GM03348 (cell line): ENCODE results near the gene SLC22A12.
"Not testable (repeated sequence)": the region's sequence is repeated elsewhere in the genome, so short reads cannot be mapped to it uniquely, and the experiment has no call there.

Experiments
- DNase-seq: peaks from one replicate; pipeline ENCODE4 v3.0.0; 2012; ENCODE audit warnings: low spot score

SLC22A12 gene

GRCh38 chr11:64588701-64589100 lies 2.3 kb upstream of the SLC22A12 start:
- no peak for DNase-seq

- DNase-seq: no peak
Measured at GRCh38 chr11:64591257-64592233, 525 bp downstream of the SLC22A12 start.

GRCh38 chr11:64592234-64592615 lies 1.2 kb downstream of the SLC22A12 start:
- no peak for DNase-seq

- no peak for DNase-seq
Measured at GRCh38 chr11:64592656-64593055, 1.6 kb downstream of the SLC22A12 start.

- no peak for DNase-seq
Measured at GRCh38 chr11:64593156-64594105, 2.4 kb downstream of the SLC22A12 start.

GRCh38 chr11:64594159-64594939 lies 3.3 kb downstream of the SLC22A12 start:
- DNase-seq: no peak

GRCh38 chr11:64595922-64596321 lies 4.9 kb downstream of the SLC22A12 start:
- DNase-seq: not testable (repeated sequence)

- DNase-seq: no peak
Measured at GRCh38 chr11:64597671-64598101, 6.7 kb downstream of the SLC22A12 start.

GRCh38 chr11:64598106-64598796 lies 7.2 kb downstream of the SLC22A12 start:
- no peak for DNase-seq

GRCh38 chr11:64598797-64599697 lies 8.0 kb downstream of the SLC22A12 start:
- DNase-seq: no peak

GRCh38 chr11:64599698-64600211 lies 8.7 kb downstream of the SLC22A12 start:
- no peak for DNase-seq

GRCh38 chr11:64600281-64600992 lies 9.4 kb downstream of the SLC22A12 start:
- DNase-seq: no peak

GRCh38 chr11:64601605-64602465 lies 10.8 kb downstream of the SLC22A12 start:
- DNase-seq: no peak

- no peak for DNase-seq
Measured at GRCh38 chr11:64602466-64603070, 11.5 kb downstream of the SLC22A12 start.

GRCh38 chr11:64603411-64604110 lies 12.5 kb downstream of the SLC22A12 start:
- no peak for DNase-seq

GRCh38 chr11:64604458-64605243 lies 13.6 kb downstream of the SLC22A12 start:
- no peak for DNase-seq
